Activated T-helper 1 cell treated with anti-CD3 and anti-CD28 coated beads, Interleukin-12 subunit alpha, Interleukin-12 subunit beta, Interleukin-2, Interleukin-4 antibody, amounts not matched to agents 30 ng/mL and 10 ng/mL and 1 ng/mL, durations not matched to agents 14 hours and 24 hours and 36 hours (primary cell): ENCODE data around the gene WDR45B. TPM values are rescaled to one million over a fixed set of nuclear protein-coding genes. Genes with fewer than 3 reads are reported as not detected.
"Not testable (repeated sequence)": the region's sequence is repeated elsewhere in the genome, so short reads cannot be mapped to it uniquely, and the experiment has no call there.

Experiments
- DNase-seq: peaks from one replicate; pipeline ENCODE4 v3.0.0; 2021; ENCODE audit warnings: low spot score
- H3K27ac Mint-ChIP-seq: one replicate; pipeline ENCODE4 v1.8.0; 2021; ENCODE audit warnings: mild to moderate bottlenecking, mixed read lengths
- H3K27me3 Mint-ChIP-seq: one replicate; pipeline ENCODE4 v1.8.0; 2022; ENCODE audit warnings: mild to moderate bottlenecking, moderate library complexity, mixed read lengths; ENCODE audit not compliant: insufficient read depth
- H3K36me3 Mint-ChIP-seq: one replicate; pipeline ENCODE4 v1.8.0; 2021; ENCODE audit warnings: low read depth, mixed read lengths
- H3K4me1 Mint-ChIP-seq: one replicate; pipeline ENCODE4 v1.8.0; 2021; ENCODE audit warnings: low read depth, mixed read lengths
- H3K4me3 Mint-ChIP-seq: one replicate; pipeline ENCODE4 v1.8.0; 2021; ENCODE audit warnings: mild to moderate bottlenecking, moderate library complexity, mixed read lengths
- H3K9me3 Mint-ChIP-seq: one replicate; pipeline ENCODE4 v1.8.0; 2021; ENCODE audit warnings: mixed read lengths
- intact Hi-C: fragments of 100-400 bp; cut with micrococcal nuclease; formaldehyde crosslinking; loops from one replicate; pipeline ENCODE4 v1.15.1; 2024
- total RNA-seq: library from RNA; stranded (reverse); gene quantifications from 2 replicates; pipeline ENCODE4 v1.2.3, GENCODE V29; 2022

Gene WDR45B
- total RNA-seq, 1 donor from 2014 or later, result 55.1 TPM

GRCh38 chr17:82658796-82659452, 10.7 kb upstream of the WDR45B start:
- Mint-ChIP-seq H3K4me3 (no peak overlapping the region), H3K9me3 (no peaks in the 10 kb centered on the region), H3K4me1 (no peaks in the 10 kb centered on the region), H3K27me3 (no peaks in the 10 kb centered on the region), H3K27ac (no peak overlapping the region), H3K36me3 (no peaks in the 10 kb centered on the region)
- no peak for DNase-seq
- intact Hi-C loops, result no loop called here

GRCh38 chr17:82658331-82658730, 10.1 kb upstream of the WDR45B start:
- Mint-ChIP-seq H3K4me1 (no peaks in the 10 kb centered on the region), H3K36me3 (no peaks in the 10 kb centered on the region), H3K27me3 (no peaks in the 10 kb centered on the region), H3K4me3 (no peak overlapping the region), H3K27ac (no peak overlapping the region), H3K9me3 (no peaks in the 10 kb centered on the region)
- no peak for DNase-seq
- intact Hi-C loops, result no loop called here

GRCh38 chr17:82657926-82658325, 9.7 kb upstream of the WDR45B start:
- DNase-seq, result no peak
- Mint-ChIP-seq H3K36me3 (no peaks in the 10 kb centered on the region), H3K27me3 (no peaks in the 10 kb centered on the region), H3K4me3 (no peak overlapping the region), H3K9me3 (no peaks in the 10 kb centered on the region), H3K27ac (no peak overlapping the region), H3K4me1 (no peaks in the 10 kb centered on the region)
- intact Hi-C loops, result no loop called here

GRCh38 chr17:82656266-82656665, 8.0 kb upstream of the WDR45B start:
- intact Hi-C loops, result no loop called here
- Mint-ChIP-seq H3K4me3 (no peak overlapping the region), H3K4me1 (no peaks in the 10 kb centered on the region), H3K27me3 (no peaks in the 10 kb centered on the region), H3K27ac (no peak overlapping the region), H3K36me3 (no peaks in the 10 kb centered on the region), H3K9me3 (no peaks in the 10 kb centered on the region)
- DNase-seq, result no peak

GRCh38 chr17:82655523-82655922, 7.3 kb upstream of the WDR45B start:
- intact Hi-C loops, result no loop called here
- Mint-ChIP-seq H3K4me1 (no peaks in the 10 kb centered on the region), H3K36me3 (no peaks in the 10 kb centered on the region), H3K27ac (no peak overlapping the region), H3K4me3 (no peak overlapping the region), H3K27me3 (no peaks in the 10 kb centered on the region), H3K9me3 (no peaks in the 10 kb centered on the region)
- no peak for DNase-seq

GRCh38 chr17:82655038-82655479, 6.8 kb upstream of the WDR45B start:
- intact Hi-C loops, result no loop called here
- H3K9me3 Mint-ChIP-seq, result no peaks in the 10 kb centered on the region
- DNase-seq, result no peak
- no peaks in the 10 kb centered on the region for H3K27me3 Mint-ChIP-seq
- no peak overlapping the region for H3K4me3 Mint-ChIP-seq
- H3K4me1 Mint-ChIP-seq, result no peaks in the 10 kb centered on the region
- no peak overlapping the region for H3K27ac Mint-ChIP-seq
- H3K36me3 Mint-ChIP-seq, result no peaks in the 10 kb centered on the region

GRCh38 chr17:82654611-82655010, 6.4 kb upstream of the WDR45B start:
- H3K4me1 Mint-ChIP-seq, H3K36me3 Mint-ChIP-seq, H3K27ac Mint-ChIP-seq, H3K4me3 Mint-ChIP-seq, intact Hi-C loops, H3K27me3 Mint-ChIP-seq, DNase-seq, H3K9me3 Mint-ChIP-seq: not testable (repeated sequence)

- Mint-ChIP-seq H3K36me3 (no peaks in the 10 kb centered on the region), H3K27ac (no peak overlapping the region), H3K4me3 (no peak overlapping the region), H3K27me3 (no peaks in the 10 kb centered on the region), H3K9me3 (no peaks in the 10 kb centered on the region), H3K4me1 (no peaks in the 10 kb centered on the region)
- intact Hi-C loops, result no loop called here
- no peak for DNase-seq
Observed at GRCh38 chr17:82653651-82654528, 5.6 kb upstream of the WDR45B start.

- Mint-ChIP-seq H3K27me3 (no peaks in the 10 kb centered on the region), H3K36me3 (peaks cover 2% of the 10 kb centered on the region), H3K27ac (peak overlapping the region; percentile 18), H3K9me3 (no peaks in the 10 kb centered on the region), H3K4me3 (no peak overlapping the region), H3K4me1 (peaks cover 12% of the 10 kb centered on the region)
- no peak for DNase-seq
- intact Hi-C loops, result no loop called here
Observed at GRCh38 chr17:82650723-82651122, 2.5 kb upstream of the WDR45B start.

- Mint-ChIP-seq H3K27me3 (no peaks in the 10 kb centered on the region), H3K36me3 (peaks cover 4% of the 10 kb centered on the region), H3K4me1 (peaks cover 18% of the 10 kb centered on the region), H3K4me3 (peak overlapping the region; percentile 56), H3K9me3 (no peaks in the 10 kb centered on the region), H3K27ac (peak overlapping the region; percentile 49)
- intact Hi-C loops, result loop anchor here (2.0 to 5.0 kb wide), 2 partner anchors 57 to 401 kb away; no protein-coding TSS in a partner anchor
- no peak for DNase-seq
Observed at GRCh38 chr17:82649501-82650261, 1.4 kb upstream of the WDR45B start.

GRCh38 chr17:82648742-82649331, 593 bp upstream of the WDR45B start:
- Mint-ChIP-seq H3K27me3 (no peaks in the 10 kb centered on the region), H3K4me3 (peak overlapping the region; percentile 62), H3K36me3 (peaks cover 6% of the 10 kb centered on the region), H3K4me1 (peaks cover 23% of the 10 kb centered on the region), H3K9me3 (no peaks in the 10 kb centered on the region), H3K27ac (no peak overlapping the region)
- intact Hi-C loops, result loop anchor here (1.0 to 5.0 kb wide), 6 partner anchors 49 to 402 kb away; partner anchors contain the start of genes CYBC1, FN3KRP and RAB40B
- DNase-seq, result peak; percentile 46

GRCh38 chr17:82647593-82648164, 565 bp downstream of the WDR45B start:
- no peaks in the 10 kb centered on the region for H3K27me3 Mint-ChIP-seq

More at GRCh38 chr17:82647593-82648164, 565 bp downstream of the WDR45B start:
- peak overlapping the region; percentile 76 for H3K27ac Mint-ChIP-seq
- H3K4me3 Mint-ChIP-seq, result peak overlapping the region; percentile 89
- H3K9me3 Mint-ChIP-seq, result no peaks in the 10 kb centered on the region
- H3K36me3 Mint-ChIP-seq, result peaks cover 10% of the 10 kb centered on the region
- H3K4me1 Mint-ChIP-seq, result peaks cover 25% of the 10 kb centered on the region
- intact Hi-C loops, result loop anchor here (1.0 to 5.0 kb wide), 6 partner anchors 51 to 403 kb away; partner anchors contain the start of genes CYBC1, FN3KRP and RAB40B
- DNase-seq, result peak; percentile 43
